ENCODE measurements around the gene ZKSCAN2. TPM values are rescaled to one million over a fixed set of nuclear protein-coding genes. Genes with fewer than 3 reads are reported as not detected.

Gene ZKSCAN2
- polyA plus RNA-seq, 1 donor: 5.2 TPM

- Histone ChIP-seq H3K27ac (ENCODE audit: low read length) (no peak overlapping the region), H3K9me3 (ENCODE audit: control insufficient read depth, low read depth, low read length) (no peaks in the 10 kb centered on the region), H3K27me3 (ENCODE audit: control insufficient read depth, insufficient read depth, low read length) (no peaks in the 10 kb centered on the region), H3K36me3 (ENCODE audit: control insufficient read depth, insufficient read depth, low read length) (no peaks in the 10 kb centered on the region), H3K4me1 (ENCODE audit: control insufficient read depth, insufficient read depth, low read length) (no peaks in the 10 kb centered on the region), H3K4me3 (ENCODE audit: low read length) (no peak overlapping the region)
- WGBS (ENCODE audit: insufficient coverage, low lambda C conversion rate): no CpG with 5 or more reads among the region's 7 CpGs
- no peak for DNase-seq
Measured at GRCh38 chr16:25199457-25199856, 58.2 kb downstream of the ZKSCAN2 start.

GRCh38 chr16:25198021-25198420, 59.6 kb downstream of the ZKSCAN2 start:
- H3K36me3 ChIP-seq (ENCODE audit: control insufficient read depth, insufficient read depth, low read length): no peaks in the 10 kb centered on the region
- no peak for DNase-seq
- no peak overlapping the region for H3K4me3 ChIP-seq (ENCODE audit: low read length)
- WGBS (ENCODE audit: insufficient coverage, low lambda C conversion rate): no CpG with 5 or more reads among the region's 4 CpGs
- no peaks in the 10 kb centered on the region for H3K27me3 ChIP-seq (ENCODE audit: control insufficient read depth, insufficient read depth, low read length)
- no peak overlapping the region for H3K27ac ChIP-seq (ENCODE audit: low read length)
- no peaks in the 10 kb centered on the region for H3K9me3 ChIP-seq (ENCODE audit: control insufficient read depth, low read depth, low read length)
- H3K4me1 ChIP-seq (ENCODE audit: control insufficient read depth, insufficient read depth, low read length): no peaks in the 10 kb centered on the region

- Histone ChIP-seq H3K4me3 (ENCODE audit: low read length) (no peak overlapping the region), H3K9me3 (ENCODE audit: control insufficient read depth, low read depth, low read length) (no peaks in the 10 kb centered on the region), H3K36me3 (ENCODE audit: control insufficient read depth, insufficient read depth, low read length) (no peaks in the 10 kb centered on the region), H3K27ac (ENCODE audit: low read length) (no peak overlapping the region), H3K27me3 (ENCODE audit: control insufficient read depth, insufficient read depth, low read length) (no peaks in the 10 kb centered on the region), H3K4me1 (ENCODE audit: control insufficient read depth, insufficient read depth, low read length) (no peaks in the 10 kb centered on the region)
- WGBS (ENCODE audit: insufficient coverage, low lambda C conversion rate): 100% methylated on average over 1 of the region's 7 CpGs
- DNase-seq: no peak
Measured at GRCh38 chr16:25194273-25194878, 63.3 kb downstream of the ZKSCAN2 start.

GRCh38 chr16:25192096-25192495, 65.5 kb downstream of the ZKSCAN2 start:
- Histone ChIP-seq H3K4me1 (ENCODE audit: control insufficient read depth, insufficient read depth, low read length) (no peaks in the 10 kb centered on the region), H3K27me3 (ENCODE audit: control insufficient read depth, insufficient read depth, low read length) (no peaks in the 10 kb centered on the region), H3K36me3 (ENCODE audit: control insufficient read depth, insufficient read depth, low read length) (no peaks in the 10 kb centered on the region), H3K9me3 (ENCODE audit: control insufficient read depth, low read depth, low read length) (no peaks in the 10 kb centered on the region), H3K4me3 (ENCODE audit: low read length) (no peak overlapping the region), H3K27ac (ENCODE audit: low read length) (no peak overlapping the region)
- WGBS (ENCODE audit: insufficient coverage, low lambda C conversion rate): 40% methylated on average over 1 of the region's 6 CpGs
- DNase-seq: no peak

GRCh38 chr16:25189305-25189704, 68.3 kb downstream of the ZKSCAN2 start:
- no peaks in the 10 kb centered on the region for H3K4me1 ChIP-seq (ENCODE audit: control insufficient read depth, insufficient read depth, low read length)
- no peak overlapping the region for H3K27ac ChIP-seq (ENCODE audit: low read length)
- DNase-seq: no peak
- H3K36me3 ChIP-seq (ENCODE audit: control insufficient read depth, insufficient read depth, low read length): no peaks in the 10 kb centered on the region
- no peaks in the 10 kb centered on the region for H3K27me3 ChIP-seq (ENCODE audit: control insufficient read depth, insufficient read depth, low read length)
- no peaks in the 10 kb centered on the region for H3K9me3 ChIP-seq (ENCODE audit: control insufficient read depth, low read depth, low read length)
- no peak overlapping the region for H3K4me3 ChIP-seq (ENCODE audit: low read length)
- WGBS (ENCODE audit: insufficient coverage, low lambda C conversion rate): no CpG with 5 or more reads among the region's 6 CpGs

- no peak overlapping the region for H3K27ac ChIP-seq (ENCODE audit: low read length)
- no peak overlapping the region for H3K4me3 ChIP-seq (ENCODE audit: low read length)
- no peaks in the 10 kb centered on the region for H3K4me1 ChIP-seq (ENCODE audit: control insufficient read depth, insufficient read depth, low read length)
- H3K36me3 ChIP-seq (ENCODE audit: control insufficient read depth, insufficient read depth, low read length): no peaks in the 10 kb centered on the region
- WGBS (ENCODE audit: insufficient coverage, low lambda C conversion rate): 100% methylated on average over 2 of the region's 3 CpGs
- no peaks in the 10 kb centered on the region for H3K27me3 ChIP-seq (ENCODE audit: control insufficient read depth, insufficient read depth, low read length)
- no peaks in the 10 kb centered on the region for H3K9me3 ChIP-seq (ENCODE audit: control insufficient read depth, low read depth, low read length)
- DNase-seq: no peak
Measured at GRCh38 chr16:25187491-25187795, 70.2 kb downstream of the ZKSCAN2 start.

Other genes with a start within 250 kb of the ZKSCAN2 start
- gene ARHGAP17, start 242.5 kb downstream of the ZKSCAN2 start, polyA plus RNA-seq: 99.0 TPM
- gene LCMT1, start 146.1 kb downstream of the ZKSCAN2 start, polyA plus RNA-seq: 72.3 TPM
- 2.7 TPM for gene AQP8, start 40.9 kb downstream of the ZKSCAN2 start, polyA plus RNA-seq

Measured in large intestine (tissue), 3 donors.